Stimulated activated CD4-positive, alpha-beta T cell treated with anti-CD3 and anti-CD28 coated beads, Interleukin-4, amount 100 ng/mL, for 24 hours (primary cell): ENCODE measurements around the gene SRGAP2C.

Source experiments
- DNase-seq: peaks from one replicate; pipeline ENCODE4 v3.0.0-alpha.2; 2020

SRGAP2C gene

GRCh38 chr1:121440993-121441392 is 256.2 kb downstream of the SRGAP2C start:
- no peak for DNase-seq
